DND-41 (cell line): Measurements from ENCODE around the gene SIGMAR1.

Source experiments
- ATAC-seq: fragments of 200-7000 bp; cut with Tn5 transposase; 3 replicates; pipeline ENCODE4 v1.9.1; 2021; ENCODE audit warnings: low read depth; ENCODE audit not compliant: insufficient read depth
- DNase-seq: peaks from one replicate; pipeline ENCODE4 v3.0.0-alpha.2; 2020
- H2AFZ ChIP-seq: 2 replicates; pipeline ENCODE4 v1.6.0; 2012; ENCODE audit warnings: low read depth, low read length
- H3K27ac ChIP-seq: 2 replicates; pipeline ENCODE4 v1.5.1; 2012; ENCODE audit warnings: low read length, inconsistent platforms
- H3K27me3 ChIP-seq: fragments of 200-600 bp; sonication (generic); 2 replicates; pipeline ENCODE4 v1.6.0; 2012; ENCODE audit warnings: low read length, mild to moderate bottlenecking, inconsistent platforms; ENCODE audit not compliant: insufficient read depth, poor library complexity
- H3K36me3 ChIP-seq: 2 replicates; pipeline ENCODE4 v1.5.1; 2012; ENCODE audit warnings: low read length, inconsistent platforms; ENCODE audit not compliant: insufficient read depth
- H3K4me1 ChIP-seq: 2 replicates; pipeline ENCODE4 v1.5.1; 2012; ENCODE audit warnings: mild to moderate bottlenecking, low read length; ENCODE audit not compliant: insufficient read depth
- H3K4me2 ChIP-seq: 2 replicates; pipeline ENCODE4 v1.6.0; 2012; ENCODE audit warnings: mild to moderate bottlenecking, moderate library complexity, low read length, inconsistent platforms; ENCODE audit not compliant: insufficient read depth
- H3K4me3 ChIP-seq, 2 experiments: fragments of 200-600 bp in 1 of 2; shearing (Covaris generic) in 1 of 2; 2 replicates each; pipeline ENCODE4 v1.5.1; 2012 to 2016; ENCODE audit warnings: inconsistent platforms in 2 of 2, low read length in 2 of 2, mild to moderate bottlenecking in 2 of 2, low read depth in 1 of 2, moderate library complexity in 1 of 2
- H3K79me2 ChIP-seq: 2 replicates; pipeline ENCODE4 v1.6.0; 2012; ENCODE audit warnings: low read length, inconsistent platforms; ENCODE audit not compliant: insufficient read depth
- H3K9ac ChIP-seq: 2 replicates; pipeline ENCODE4 v1.6.0; 2012; ENCODE audit warnings: low read depth, mild to moderate bottlenecking, inconsistent platforms, low read length, moderate library complexity
- H3K9me3 ChIP-seq: 2 replicates; pipeline ENCODE4 v1.5.1; 2012; ENCODE audit warnings: low read length, moderate library complexity, mild to moderate bottlenecking, inconsistent platforms; ENCODE audit not compliant: insufficient read depth, severe bottlenecking
- H4K20me1 ChIP-seq: 2 replicates; pipeline ENCODE4 v1.6.0; 2012; ENCODE audit warnings: low read length; ENCODE audit not compliant: insufficient read depth
- EZH2 ChIP-seq: IDR thresholded peaks from 3 replicates; pipeline ENCODE4 v1.6.1; 2012; ENCODE audit warnings: borderline replicate concordance, low read depth, mild to moderate bottlenecking, moderate library complexity, low read length, inconsistent platforms; ENCODE audit not compliant: severe bottlenecking
- TF ChIP-seq, protein P1 (sequence below): IDR thresholded peaks from 2 replicates; pipeline ENCODE4 v1.5.1; 2012; ENCODE audit warnings: borderline replicate concordance, low read length, moderate library complexity, mild to moderate bottlenecking; ENCODE audit not compliant: poor library complexity, severe bottlenecking; ENCODE audit errors: extremely low read depth

Gene SIGMAR1

DNA sequence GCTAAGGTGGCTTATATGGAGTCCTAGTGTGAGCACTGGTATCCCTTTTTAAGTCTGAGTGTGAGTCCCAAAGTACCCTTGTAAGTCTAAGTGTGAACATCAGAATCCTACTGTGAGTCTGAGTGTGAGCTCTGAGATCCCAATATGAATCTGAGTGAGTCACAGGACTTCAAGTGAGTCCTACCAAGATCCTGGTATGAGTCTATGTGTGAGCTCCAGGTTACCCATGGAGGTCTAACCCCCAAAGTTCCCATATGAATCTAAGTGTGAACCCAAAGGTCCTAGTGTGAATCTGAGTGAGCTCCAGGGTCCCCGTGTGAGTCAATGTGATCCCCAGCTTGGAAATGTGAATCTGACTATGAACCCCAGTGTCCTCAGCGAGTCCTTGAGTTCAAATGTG lies 50.3 kb downstream of the SIGMAR1 start:
- no peaks in the 10 kb centered on the region for H3K4me1 ChIP-seq
- H3K9me3 ChIP-seq: no peaks in the 10 kb centered on the region
- no peaks in the 10 kb centered on the region for H3K36me3 ChIP-seq
- no peak overlapping the region for H3K4me3 ChIP-seq
- ATAC-seq (no peak), DNase-seq (no peak)
- H3K4me2 ChIP-seq: no peak overlapping the region
- no peaks in the 10 kb centered on the region for H3K79me2 ChIP-seq
- no peak overlapping the region for H2AFZ ChIP-seq
- no peak overlapping the region for H3K9ac ChIP-seq
- no peak overlapping the region for H3K27ac ChIP-seq
- no peaks in the 10 kb centered on the region for H4K20me1 ChIP-seq
- peaks cover 27% of the 10 kb centered on the region for H3K27me3 ChIP-seq
- TF ChIP-seq, protein P1, sequence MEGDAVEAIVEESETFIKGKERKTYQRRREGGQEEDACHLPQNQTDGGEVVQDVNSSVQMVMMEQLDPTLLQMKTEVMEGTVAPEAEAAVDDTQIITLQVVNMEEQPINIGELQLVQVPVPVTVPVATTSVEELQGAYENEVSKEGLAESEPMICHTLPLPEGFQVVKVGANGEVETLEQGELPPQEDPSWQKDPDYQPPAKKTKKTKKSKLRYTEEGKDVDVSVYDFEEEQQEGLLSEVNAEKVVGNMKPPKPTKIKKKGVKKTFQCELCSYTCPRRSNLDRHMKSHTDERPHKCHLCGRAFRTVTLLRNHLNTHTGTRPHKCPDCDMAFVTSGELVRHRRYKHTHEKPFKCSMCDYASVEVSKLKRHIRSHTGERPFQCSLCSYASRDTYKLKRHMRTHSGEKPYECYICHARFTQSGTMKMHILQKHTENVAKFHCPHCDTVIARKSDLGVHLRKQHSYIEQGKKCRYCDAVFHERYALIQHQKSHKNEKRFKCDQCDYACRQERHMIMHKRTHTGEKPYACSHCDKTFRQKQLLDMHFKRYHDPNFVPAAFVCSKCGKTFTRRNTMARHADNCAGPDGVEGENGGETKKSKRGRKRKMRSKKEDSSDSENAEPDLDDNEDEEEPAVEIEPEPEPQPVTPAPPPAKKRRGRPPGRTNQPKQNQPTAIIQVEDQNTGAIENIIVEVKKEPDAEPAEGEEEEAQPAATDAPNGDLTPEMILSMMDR: no peak
- no peak for TF ChIP-seq EZH2

DNA sequence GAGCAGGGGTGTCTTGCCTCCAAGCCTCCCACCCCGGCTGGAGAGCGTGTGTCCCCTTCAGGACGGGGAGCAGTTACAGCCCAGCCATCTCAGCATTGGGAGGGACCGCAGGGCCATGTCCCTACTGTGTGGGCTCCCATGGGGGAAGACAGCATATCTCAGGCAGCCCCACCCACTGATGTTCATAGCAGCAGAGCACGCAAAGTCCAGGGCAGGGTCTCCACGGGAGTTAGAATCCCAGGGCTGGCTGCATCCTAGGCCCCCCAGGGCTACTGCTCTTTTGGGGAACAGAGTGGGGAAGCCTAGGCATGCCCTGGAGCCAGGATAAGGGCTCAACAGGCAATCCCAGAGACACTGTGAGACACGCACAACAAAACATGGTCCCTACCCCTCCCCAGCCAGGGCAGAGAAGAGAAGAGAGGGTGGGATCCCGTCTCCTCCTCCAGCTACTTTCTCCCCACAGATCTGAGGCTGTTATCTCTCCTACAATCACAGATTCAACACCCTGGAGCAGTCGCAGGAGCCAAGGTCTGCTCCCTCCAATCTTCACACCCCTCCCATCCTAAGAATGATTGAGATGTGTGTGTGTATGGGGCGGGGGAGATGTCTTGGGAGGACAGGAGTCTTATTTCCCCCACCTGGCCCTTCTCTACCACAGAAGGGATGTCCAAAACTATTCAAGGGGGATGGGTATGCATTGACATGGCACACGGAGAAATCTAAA lies 51.5 kb downstream of the SIGMAR1 start:
- Histone ChIP-seq H3K4me1 (no peaks in the 10 kb centered on the region), H3K36me3 (no peaks in the 10 kb centered on the region), H4K20me1 (no peaks in the 10 kb centered on the region), H2AFZ (no peak overlapping the region), H3K4me2 (no peak overlapping the region), H3K9ac (no peak overlapping the region), H3K4me3 (no peak overlapping the region), H3K79me2 (no peaks in the 10 kb centered on the region), H3K27me3 (peaks cover 25% of the 10 kb centered on the region), H3K9me3 (no peaks in the 10 kb centered on the region), H3K27ac (no peak overlapping the region)
- DNase-seq: no peak
- TF ChIP-seq, protein P1: no peak
- TF ChIP-seq EZH2: no peak
- no peak for ATAC-seq

DNA sequence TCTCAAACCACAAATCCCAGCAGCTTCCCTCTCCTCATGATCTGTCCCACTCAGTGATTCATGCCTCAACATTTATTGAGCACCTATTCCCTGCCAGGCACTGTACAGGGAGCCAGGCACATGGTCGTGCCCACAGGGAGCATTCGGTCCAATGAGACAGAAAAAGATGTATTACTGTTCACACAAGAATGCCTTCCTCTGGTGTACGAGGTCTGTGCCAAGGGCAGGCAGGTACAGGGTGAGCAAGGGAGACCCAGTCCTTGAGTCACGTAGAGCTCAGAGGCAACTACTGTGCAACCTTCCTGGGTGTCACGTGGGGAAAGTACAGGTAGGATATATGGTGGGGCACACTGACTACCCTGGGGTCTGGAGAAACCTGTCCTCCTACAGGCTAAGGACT lies 52.6 kb downstream of the SIGMAR1 start:
- ATAC-seq: no peak
- no peaks in the 10 kb centered on the region for H3K4me1 ChIP-seq
- no peak overlapping the region for H3K27ac ChIP-seq
- H4K20me1 ChIP-seq: no peaks in the 10 kb centered on the region
- peaks cover 25% of the 10 kb centered on the region for H3K27me3 ChIP-seq
- H3K9me3 ChIP-seq: no peaks in the 10 kb centered on the region
- no peak overlapping the region for H3K9ac ChIP-seq
- H3K79me2 ChIP-seq: no peaks in the 10 kb centered on the region
- no peak for DNase-seq
- H3K4me2 ChIP-seq: no peak overlapping the region
- H3K36me3 ChIP-seq: no peaks in the 10 kb centered on the region
- H2AFZ ChIP-seq: no peak overlapping the region
- TF ChIP-seq, protein P1: no peak
- no peak for TF ChIP-seq EZH2
- no peak overlapping the region for H3K4me3 ChIP-seq
